GM19238 (cell line): ENCODE results near the gene LIN7A.
"Not testable (repeated sequence)": the region's sequence is repeated elsewhere in the genome, so short reads cannot be mapped to it uniquely, and the experiment has no call there.

Experiments
- DNase-seq: peaks from one replicate; pipeline ENCODE4 v3.0.0; 2011; ENCODE audit warnings: low spot score; ENCODE audit not compliant: insufficient read length

LIN7A gene

DNA sequence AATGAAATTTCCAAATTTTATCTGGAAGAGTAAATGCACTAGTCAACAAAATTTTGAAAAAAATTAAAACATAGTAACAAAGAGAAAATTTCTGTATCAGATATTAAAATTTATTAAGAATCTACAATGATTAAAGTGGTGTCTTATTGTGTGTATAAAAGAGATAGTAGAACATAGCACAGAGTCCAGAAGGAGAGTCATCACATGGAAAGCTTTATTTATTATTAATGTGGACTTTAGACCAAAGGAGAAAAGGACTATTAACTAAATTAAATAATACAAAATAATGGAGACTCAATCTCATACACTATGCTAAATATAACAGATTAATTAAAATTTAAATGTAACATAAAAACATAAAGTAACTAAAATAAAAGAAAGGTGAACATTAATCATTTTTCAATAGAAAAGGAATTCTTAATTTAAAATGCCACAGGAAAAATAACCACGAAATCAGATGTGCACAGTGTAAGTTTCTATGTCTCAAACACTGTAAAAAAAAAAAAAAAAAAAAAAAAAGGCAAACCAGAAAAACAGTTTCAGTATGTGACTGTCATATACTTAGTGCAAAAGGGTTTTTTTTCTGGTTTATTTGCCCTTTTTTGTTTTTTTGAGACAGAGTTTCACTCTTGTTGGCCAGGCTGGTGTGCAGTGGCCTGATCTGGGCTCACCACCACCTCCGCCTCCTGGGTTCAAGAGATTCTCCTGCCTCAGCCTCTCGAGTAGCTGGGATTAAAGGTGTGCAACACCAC, 125.6 kb downstream of the LIN7A start:
- no peak for DNase-seq

GRCh38 chr12:80810874-80811273, 126.9 kb downstream of the LIN7A start:
- no peak for DNase-seq

DNA sequence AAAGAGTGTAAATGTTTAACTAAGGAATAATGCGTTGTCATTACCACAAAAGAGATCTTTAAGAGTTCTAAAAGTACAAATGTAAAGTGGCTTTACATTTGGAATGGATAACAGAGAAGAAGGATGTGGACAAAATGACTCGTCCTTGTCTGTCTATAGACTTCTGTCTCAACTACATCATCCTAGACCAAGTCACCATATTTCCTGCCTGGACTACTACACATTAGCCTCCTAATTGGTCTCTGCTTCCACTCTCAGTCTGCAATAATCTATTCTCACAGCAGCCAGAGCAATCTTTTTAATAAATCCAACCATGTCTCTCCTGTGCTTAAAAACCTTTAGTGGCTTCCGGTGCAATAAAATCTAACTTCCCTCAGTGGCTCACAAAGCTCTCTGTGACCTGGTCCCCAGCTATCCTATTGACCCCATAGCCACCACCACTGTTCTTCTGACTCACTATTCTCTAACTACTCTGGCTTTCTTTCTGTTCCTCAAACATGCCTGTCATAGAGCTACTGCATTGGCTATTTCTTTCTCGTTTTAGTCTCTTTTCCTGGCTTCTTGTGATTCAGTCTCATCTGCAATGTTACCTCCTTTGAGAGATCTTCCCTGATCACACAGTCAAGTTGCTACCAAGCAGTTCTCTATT, 130.0 kb downstream of the LIN7A start:
- no peak for DNase-seq

DNA sequence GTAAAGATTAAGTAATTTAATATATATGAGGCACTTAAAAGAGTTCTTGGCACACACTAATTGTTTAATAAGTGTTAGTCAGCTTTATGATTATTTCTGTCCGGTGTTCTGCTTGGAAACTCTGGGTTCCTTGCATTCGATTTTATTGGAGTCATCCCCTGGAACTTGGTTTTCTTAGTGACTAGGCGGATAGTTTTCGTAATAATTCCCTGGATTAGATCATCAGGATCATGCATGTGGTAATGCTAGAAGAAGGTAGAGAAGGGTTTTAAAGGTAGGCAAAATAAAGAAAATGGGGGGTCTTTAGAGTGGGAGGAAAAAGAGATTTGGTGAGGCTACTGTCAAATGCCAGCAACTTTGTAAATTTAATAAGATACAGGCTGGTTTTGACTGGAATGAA, 132.6 kb downstream of the LIN7A start:
- DNase-seq, result no peak

DNA sequence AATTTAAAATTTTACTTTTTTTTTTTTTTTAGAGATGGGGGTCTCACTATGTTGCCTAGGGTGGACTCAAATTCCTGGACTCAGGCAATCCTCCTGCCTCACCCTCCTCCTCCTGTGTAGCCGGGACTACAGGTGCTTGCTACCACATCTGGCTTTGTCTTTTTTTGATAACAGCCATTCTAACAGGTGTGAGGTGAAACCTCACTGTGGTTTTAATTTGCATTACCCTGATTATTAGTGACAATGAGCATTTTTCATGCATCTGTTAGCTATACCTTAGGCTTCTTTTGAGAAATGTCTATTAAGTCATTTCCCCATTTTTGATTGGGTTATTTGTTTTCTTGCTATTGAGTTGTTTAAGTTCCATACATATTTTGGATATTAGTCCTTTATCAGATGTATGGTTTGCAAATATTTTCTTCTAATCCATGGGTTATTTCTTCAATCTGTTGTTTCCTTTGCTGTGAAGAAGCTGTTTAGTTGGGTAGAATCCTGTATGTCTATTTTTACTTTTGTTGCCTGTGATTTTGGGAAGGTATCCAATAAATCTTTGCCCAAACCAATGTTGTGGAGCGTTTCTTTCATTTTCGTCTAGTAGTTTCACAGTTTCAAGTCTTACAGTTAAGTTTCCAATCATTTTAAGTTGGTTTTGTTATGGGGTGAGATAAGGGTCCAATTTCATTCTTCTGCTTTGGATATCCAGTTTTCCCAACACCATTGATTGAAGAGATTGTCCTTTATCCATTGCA, 134.9 kb downstream of the LIN7A start:
- no peak for DNase-seq

DNA sequence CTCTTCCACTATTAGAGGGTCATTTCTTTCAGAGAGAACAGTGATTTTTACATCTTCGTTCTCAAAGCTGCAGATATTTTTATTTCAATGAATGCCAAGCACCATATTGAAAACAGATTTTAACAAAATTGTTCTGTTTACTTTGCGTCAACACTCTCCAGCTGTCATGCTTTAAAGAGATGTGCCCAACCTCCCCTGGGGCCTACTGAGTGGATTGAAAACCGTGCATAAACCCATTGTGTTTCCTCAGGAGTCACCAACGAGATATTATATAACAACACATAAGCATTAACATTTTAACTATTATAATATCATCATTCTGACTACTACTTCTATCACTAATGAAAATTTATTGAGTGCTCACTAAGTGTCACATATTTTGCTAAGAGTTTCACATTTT, 139.5 kb downstream of the LIN7A start:
- no peak for DNase-seq

DNA sequence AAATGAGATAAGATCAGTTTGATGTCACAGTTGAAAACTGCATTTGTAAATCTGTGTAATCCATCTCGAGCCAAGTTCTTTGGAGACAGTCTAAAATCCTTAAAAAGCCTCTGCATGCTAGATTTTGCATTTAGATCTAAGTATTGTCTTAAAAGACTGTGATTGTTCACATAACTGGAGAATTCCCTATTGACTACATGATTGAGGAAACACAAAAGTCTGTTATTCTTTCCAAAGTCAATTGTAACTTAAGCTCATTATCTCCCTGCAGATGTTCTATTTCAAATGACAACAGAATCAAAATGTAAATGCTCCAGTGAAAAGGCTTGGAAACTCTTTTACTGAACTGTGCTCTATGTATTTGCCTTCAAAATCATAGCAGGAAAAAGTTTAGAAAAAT, 143.2 kb downstream of the LIN7A start:
- DNase-seq, result no peak

DNA sequence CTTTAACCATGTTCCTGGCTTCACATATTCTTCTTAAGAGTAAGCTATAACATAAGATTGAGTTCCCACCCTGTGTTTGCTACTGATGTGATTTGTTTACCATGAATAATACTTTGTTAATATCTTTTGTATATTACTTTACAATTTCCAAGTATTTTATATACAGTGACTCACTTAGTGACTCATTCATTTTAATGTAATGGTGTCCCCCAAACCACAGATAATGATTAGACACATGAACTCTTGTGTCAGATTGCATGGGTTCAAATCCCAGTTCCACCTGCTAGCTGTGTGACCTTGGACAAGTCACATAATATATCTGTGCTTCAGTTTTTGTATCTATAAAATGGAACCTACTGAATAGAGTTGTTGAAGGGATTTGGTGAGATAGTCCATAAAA, 144.9 kb downstream of the LIN7A start:
- DNase-seq, result no peak

GRCh38 chr12:80791863-80792262, 145.9 kb downstream of the LIN7A start:
- no peak for DNase-seq

DNA sequence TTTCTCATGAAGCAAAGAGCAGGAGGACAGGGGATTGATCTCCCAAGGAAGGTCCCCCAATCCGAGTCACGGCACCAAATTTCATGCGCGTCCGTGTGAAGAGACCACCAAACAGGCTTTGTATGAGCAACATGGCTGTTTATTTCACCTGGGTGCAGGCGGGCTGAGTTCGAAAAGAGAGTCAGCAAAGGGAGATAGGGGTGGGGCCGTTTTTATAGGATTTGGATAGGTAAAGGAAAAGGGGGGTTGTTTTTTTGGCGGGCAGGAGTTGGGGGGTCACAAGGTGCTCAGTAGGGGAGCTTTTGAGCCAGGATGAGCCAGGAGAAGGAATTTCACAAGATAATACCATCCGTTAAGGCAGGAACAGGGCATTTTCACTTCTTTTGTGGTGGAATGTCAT, 149.3 kb downstream of the LIN7A start:
- not testable (repeated sequence) for DNase-seq

DNA sequence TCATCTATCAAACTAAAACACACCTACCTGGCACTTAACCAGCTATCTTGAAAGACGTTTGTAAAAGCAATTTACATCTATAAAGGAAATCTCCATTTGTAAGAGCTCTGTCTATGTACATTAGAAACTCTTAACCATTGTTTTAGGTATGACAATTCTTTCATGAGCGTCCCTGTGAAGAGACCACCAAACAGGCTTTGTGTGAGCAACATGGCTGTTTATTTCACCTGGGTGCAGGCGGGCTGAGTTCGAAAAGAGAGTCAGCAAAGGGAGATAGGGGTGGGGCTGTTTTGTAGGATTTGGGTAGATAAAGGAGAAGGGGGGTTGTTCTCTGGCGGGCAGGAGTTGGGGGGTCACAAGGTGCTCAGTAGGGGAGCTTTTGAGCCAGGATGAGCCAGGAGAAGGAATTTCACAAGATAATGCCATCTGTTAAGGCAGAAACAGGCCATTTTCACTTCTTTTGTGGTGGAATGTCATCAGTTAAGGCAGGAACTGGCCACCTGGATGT, 154.7 kb downstream of the LIN7A start:
- DNase-seq, result not testable (repeated sequence)

GRCh38 chr12:80781313-80781712, 156.4 kb downstream of the LIN7A start:
- no peak for DNase-seq

DNA sequence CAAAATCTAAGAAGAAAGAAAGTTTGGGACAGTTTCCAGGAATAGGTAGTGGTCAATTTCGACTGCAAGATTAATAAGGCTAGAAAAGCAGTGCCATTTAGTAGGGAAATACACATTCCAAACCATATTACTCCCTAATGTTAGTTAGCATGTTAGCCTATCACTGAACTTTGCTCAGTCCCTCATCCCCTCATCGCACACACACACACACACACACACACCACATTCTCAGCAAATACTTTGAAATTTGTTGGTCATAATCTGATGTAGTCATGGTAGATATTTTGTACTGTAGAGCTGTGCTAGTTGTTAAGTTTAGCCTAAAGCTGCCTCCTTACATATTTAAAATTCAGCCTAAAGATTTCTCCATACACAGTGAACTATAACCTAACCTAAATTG, 157.0 kb downstream of the LIN7A start:
- no peak for DNase-seq

- DNase-seq, result peak; percentile 15
Measured at GRCh38 chr12:80778005-80778541, 159.7 kb downstream of the LIN7A start.

DNA sequence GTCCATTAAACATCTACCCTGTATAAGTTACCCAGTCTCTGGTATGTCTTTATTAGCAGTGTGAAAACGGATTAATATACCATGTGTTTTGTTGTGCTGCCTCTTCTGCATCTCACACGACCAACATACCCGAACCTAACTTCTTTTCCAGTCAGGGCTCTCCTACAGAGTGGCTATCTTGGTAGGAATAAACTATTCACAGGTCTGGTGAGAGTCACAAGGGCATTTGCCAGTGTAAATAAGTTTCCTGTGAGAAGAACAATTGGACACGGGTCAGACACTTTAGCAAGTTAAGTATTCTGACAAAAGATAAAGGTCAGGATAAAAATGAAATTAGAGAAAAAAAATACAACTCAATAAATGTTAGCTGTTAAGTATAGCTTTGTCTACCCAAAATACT, 160.1 kb downstream of the LIN7A start:
- no peak for DNase-seq

- no peak for DNase-seq
Measured at GRCh38 chr12:80776706-80777105, 161.0 kb downstream of the LIN7A start.

DNA sequence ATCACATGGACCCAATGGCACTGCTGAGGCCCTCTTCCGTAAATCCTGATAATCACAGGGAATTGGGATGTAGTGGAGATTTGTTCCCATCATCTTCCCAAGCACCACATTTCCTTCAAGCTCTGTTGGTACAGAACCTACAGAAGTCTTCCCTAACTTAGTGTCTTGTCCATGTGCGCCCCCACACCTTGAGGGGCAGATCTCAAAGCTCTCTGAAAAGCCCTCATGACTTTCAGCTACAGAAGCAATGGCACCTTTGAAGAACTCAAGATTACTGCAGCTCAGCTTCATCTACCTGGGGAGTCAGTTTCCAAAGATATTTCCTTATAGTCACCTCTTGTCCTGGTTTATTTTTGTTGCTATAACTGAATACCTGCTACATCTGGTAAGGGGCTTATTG, 166.8 kb downstream of the LIN7A start:
- no peak for DNase-seq

GRCh38 chr12:80769553-80770140, 168.1 kb downstream of the LIN7A start:
- DNase-seq, result no peak

DNA sequence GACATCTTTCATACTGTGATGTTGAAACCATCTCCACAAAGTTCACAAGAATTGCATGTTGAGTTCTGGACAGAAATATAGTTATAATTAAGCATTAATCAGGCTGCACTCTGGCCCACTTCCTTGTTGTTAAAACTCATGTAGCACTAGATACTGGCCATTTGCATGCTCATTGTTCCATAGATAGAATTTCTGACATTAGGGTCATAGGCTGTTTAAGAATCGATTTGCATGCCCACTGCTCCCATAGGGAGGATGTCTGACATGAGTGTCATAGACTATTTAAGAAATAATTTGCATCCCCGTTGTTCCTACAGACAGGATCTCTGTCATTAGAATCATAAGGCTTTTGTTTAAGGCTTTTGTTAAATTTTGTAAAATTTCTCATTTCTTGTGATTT, 170.8 kb downstream of the LIN7A start:
- DNase-seq, result no peak

DNA sequence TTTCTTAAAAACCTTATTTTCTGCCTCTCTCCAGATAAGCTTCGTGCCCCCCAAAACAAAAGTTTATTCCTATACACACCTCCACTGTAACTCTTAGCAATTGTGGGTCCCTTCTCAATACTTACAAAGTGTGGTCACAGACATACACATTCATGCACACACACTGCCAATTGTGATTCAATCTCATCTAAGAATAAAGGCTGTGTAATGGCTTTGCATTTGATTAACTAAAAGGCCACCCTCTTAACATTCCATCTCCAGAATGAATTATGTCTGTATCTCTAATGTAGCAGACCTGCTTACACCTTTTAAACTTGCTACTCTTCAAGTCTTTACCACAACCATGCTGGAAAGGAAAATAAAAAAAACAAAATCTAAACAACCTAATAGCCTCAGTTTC, 171.5 kb downstream of the LIN7A start:
- DNase-seq, result no peak

DNA sequence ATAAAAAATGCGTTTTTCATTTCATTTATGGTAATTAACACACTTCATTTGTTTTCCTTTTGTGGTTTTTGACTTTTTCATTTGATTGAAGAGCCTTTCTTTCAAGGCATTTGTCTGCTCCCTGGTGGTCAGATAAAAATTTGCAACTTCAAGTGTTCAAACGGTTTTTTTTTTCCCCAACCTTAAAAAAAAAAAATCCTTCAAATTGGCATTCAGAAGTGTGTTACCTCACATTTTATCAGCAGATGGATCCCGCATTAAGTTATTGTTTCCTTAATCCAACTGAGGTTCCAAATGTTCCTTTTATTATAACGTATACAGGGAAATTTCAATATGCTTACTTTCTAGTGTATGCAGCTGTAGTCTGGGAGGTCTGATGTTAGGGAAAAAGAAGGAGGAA, 173.9 kb downstream of the LIN7A start:
- DNase-seq, result no peak

- no peak for DNase-seq
Measured at GRCh38 chr12:80761838-80762237, 175.9 kb downstream of the LIN7A start.
